Measurements from ENCODE around the gene NISCH.

The NISCH gene

GRCh38 chr3:52527732-52528585 is 72.6 kb downstream of the NISCH start:
- no peak for FAIRE-seq

- no peak for FAIRE-seq
Observed at GRCh38 chr3:52528586-52529375, 73.4 kb downstream of the NISCH start.

GRCh38 chr3:52529376-52530333 is 74.3 kb downstream of the NISCH start:
- no peak for FAIRE-seq

DNA sequence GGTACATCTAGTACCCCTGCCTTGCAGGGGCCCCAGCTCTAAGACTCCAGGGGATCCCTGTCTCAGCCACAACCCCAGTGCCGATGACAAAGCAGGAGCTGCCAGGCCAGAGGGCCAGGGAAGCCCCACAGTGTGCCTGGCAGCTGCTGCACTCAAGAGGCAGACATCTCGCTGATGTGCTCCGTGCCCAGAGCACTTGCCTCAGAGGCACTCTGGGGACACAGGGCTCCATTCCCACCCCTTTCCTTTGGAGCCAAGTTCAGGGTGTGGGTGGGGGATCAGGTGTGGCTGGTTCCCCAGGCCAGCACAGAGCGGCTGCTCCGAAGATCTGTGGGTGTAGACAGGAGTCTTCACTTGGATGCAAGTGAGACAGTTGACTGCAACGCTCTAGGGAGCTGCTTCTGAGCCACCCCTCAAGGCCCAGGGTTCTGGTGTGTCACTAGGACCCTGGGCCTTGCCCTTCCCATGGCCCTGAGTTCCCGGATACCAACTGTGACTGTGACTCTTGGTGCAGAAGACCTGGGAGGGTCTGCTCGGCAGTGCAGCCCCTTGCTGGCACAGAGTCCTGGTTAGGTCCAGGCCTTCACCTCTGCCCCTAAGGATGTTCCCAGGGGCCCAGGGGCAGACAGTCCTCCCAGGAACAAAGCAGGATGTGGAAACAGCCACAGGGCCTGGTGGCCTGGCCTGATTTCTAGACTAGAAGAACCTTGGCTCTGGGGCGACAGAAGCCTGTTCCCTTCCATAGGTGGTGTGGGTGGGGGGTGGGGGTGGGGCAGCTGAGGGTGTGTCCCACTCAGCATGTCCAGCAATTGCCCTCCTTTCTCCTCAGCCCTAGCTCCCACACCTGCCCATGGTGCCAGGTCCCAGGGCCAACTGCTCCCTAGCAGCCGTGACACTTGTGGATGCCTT is 75.8 kb downstream of the NISCH start:
- no peak for FAIRE-seq

DNA sequence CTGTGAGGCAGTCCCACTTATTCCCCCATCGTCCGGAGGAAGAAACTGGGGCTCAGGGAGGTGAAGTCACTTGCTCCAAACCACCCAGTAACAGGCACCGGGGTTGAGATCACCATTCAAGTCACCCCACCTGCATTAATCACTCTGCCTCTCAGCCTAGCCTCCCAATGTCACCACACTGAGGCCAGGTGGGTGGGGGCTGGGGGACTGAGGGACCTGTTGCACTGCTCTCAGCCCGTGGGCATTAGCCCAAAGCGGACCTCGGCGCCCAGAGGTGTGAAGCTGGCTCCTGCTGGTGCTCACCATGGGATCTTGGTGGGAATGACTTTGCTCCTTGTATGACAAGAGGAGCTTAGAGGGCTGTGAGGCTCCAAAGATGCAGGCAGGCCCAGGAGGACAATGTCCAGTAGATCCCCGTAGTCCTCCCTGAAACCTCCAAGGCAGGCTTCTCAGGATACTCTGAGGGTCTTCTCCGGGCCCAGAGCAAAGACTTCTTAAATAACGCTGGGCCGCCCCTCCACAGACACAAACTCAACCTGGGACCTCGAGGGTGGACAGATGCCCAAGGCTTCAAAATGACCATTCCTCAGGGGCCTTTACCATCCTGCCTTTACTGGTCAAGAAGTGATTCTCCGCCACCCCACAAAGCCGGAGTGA is 76.6 kb downstream of the NISCH start:
- no peak for FAIRE-seq

DNA sequence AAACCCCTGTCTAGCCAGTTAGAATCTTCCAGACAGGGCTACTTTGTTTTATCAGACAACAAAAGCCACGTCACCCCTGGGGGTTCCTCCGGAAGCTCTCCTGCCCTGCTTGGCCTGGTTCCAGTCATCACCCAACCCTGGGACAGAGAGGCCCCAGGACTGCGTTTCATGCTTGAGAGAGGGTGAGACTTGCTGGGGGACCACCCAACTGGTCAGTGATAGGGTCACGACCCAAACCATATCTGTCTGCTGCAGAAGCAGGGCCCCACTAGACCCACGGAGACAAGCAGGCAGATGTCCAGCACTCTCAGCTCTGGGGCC is 77.1 kb downstream of the NISCH start:
- no peak for FAIRE-seq

DNA sequence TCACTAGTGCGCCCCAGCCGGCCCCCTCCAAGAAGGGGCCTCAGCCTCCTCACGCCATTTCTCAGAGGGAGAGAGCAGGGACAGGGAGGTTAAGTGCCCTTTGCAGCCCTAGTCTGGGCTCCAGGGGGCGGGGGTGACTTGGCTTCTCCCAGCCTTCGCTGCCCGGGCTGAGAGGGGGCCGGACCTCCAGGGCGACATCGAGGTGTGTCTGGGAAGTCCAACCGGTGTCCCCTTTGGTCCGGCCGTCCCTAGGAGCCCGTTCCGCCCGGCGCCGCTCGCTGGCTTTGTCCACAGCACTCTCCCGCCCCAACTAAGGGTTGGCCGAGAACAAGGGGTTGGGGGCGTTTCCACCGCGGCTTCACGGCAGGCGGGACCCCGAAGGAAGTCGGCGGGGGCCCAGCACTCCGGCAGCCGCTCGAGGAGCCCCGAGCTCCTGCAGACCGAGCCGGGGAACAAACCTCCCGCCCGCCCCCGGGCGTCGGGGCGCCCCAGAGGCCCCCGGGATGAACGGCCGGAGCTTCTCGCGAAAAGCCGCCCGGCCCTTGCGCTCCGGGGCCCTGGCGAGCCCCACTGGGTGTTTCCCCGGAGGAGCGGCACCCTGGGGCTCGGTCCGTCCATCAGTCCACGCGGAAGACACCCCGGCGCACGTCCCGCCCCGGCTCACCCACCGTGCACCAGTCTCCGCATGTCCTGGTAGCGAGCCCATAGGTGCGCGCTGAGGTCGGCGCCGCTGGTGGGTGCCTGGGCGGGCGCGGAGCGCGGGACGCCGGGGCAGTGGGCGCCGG is 77.6 kb downstream of the NISCH start:
- FAIRE-seq = no peak

- FAIRE-seq = no peak
Observed at GRCh38 chr3:52533623-52534280, 78.3 kb downstream of the NISCH start, which contains the start of gene NT5DC2. Gene NT5DC2, minus strand, starts transcription at chr3:52533857. Its CDS starts 120 bp downstream, at chr3:52533737.

DNA sequence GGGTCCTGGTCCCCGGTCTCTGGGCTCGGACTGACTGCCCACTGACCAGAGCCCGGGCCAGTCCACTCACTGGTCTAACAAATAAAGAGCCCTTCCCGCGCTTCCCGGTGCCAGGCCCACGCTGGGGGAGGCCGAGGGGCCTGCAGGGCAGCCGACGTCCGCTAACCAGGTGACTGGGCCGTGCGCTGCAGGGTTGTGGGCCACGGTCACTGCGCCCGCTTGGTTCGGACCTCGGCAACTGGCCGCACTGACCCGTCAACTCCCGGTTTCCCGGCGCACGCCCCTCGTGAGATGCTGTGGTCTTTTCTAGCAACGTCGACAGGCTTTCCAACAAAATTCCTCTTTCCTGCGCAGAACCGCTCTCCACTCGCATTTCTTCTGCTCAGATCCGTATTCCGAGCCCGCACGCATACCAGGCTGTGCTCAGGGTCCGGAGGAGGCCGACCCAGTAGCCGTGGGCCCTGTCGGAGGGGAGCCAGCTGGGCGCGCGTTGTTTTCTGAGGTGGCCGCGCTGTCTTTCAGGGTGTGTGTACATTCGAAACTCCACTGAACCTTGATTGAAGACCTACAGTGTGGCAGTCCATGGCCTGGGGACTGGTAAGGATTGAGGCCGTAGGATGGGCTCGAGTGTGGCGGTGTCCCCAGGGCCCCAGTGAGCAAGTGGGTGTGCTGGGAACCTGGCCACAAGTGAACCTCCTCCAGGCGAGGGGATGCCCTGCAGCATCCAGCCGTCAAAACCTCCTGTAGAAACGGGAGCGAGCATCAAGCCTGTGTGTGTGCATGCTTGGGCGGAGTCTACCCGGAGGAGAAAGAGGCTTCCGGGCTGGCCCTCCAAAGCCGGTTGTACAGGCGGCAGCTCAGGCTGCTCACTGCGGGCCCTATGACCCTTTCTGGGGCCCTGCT is 79.1 kb downstream of the NISCH start:
- no peak for FAIRE-seq

GRCh38 chr3:52535411-52536111 is 80.2 kb downstream of the NISCH start:
- FAIRE-seq = no peak

DNA sequence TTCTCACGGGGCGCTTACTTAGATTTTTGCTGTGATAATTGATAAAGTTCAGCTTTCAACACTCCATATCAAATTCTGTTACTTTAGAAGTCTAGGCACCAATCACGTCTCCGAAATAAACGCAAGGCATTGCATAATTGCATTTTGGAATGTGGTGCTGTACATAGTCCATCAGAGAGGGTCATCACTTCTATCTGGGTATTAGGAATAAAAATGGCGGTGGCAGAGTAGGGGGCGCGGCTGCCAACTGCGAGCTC is 80.6 kb downstream of the NISCH start:
- no peak for FAIRE-seq

DNA sequence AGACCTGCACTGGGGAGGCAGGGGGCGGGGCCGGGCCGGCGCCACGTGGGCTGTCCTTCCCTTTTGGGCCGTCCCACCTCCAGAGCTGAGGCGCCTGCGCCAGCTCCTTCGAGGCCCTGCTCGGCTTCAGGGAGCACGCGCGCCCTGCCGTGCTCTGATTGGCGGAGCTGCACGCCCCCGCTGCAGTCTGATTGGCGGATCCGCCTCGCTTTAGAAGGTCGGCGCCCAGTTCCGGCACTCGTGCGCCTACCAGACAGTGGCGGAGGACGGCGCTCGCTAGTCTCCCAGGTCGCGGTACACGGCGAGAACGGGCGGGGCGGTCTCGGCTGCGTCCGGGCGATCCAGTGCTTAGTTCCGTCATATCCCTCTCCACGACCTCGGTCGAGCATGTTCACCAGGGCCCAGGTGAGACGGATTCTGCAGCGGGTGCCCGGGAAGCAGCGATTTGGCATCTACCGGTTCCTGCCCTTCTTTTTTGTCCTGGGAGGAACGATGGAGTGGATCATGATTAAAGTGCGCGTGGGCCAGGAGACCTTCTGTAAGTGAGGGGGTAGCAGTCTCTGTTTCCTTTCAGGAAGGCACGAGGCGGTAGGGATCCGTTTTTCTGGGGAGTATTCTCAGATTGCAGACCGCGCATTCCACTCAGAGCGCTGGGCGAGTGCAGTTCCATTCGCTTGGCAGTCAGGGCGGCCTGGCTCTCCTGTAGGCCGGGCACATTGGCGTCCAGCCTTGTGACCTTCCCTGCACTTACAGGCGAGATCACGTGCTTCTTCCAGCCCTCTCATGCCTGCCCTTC is 81.2 kb downstream of the NISCH start, which contains the start of gene UQCC5:
TSS of gene UQCC5 (plus strand) at position 237 of the 796 bp plus-strand sequence. CDS start at position 388, 151 bp downstream.
- no peak for FAIRE-seq

DNA sequence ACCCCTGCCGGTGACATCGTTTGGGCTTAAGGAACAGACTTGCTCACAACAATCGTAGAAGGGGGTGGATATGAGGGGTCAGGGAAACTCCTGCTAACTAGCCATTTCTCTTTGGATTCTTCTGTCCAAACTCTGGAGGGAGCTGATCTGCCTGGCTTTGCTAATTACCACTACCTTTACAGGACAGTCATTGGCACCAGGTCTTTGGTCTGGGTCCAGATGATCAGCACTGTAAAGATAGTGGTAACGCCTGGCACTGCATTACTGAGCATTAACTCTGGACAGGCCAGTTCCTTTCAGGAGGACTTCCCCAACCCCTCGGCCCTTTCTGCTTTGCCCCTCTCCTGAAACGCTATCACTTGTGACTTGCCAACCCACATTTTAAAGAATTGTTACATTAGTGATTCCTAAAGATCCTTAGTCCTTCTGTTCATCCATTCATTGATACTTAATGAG is 81.8 kb downstream of the NISCH start:
- FAIRE-seq = no peak

DNA sequence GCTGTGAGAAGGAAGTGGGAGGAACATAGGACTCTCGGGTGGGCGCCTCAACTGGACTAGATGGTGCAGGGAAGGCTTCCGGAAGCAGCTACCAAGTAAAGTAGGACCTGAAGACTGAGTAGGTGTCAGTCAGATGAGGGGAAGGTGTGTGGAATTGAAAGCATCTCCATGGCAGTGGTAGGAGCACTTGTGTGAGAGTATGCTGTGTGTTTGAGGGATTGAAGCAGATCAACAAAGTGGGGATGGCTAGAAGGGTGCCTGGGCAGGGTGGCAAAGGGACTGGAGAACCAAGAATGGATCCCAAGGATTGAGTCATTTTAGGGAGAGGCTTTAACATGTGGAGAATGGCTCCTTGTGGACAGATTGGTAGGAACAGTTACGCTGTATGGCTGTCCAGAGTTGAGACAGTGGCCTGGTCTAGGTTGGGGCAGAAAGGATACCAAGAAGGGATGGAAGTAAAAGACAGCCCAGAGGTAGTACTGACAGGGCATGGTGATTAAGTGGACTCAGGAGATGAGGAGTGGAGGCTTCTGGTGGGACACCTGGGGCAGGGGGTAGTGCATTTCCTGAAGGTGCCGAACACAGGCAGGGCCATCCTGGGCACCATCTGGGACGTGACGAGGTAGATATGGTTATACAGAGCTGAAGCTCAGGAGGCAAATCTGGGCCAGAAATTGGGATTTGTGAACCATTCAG is 82.5 kb downstream of the NISCH start:
- FAIRE-seq = no peak

DNA sequence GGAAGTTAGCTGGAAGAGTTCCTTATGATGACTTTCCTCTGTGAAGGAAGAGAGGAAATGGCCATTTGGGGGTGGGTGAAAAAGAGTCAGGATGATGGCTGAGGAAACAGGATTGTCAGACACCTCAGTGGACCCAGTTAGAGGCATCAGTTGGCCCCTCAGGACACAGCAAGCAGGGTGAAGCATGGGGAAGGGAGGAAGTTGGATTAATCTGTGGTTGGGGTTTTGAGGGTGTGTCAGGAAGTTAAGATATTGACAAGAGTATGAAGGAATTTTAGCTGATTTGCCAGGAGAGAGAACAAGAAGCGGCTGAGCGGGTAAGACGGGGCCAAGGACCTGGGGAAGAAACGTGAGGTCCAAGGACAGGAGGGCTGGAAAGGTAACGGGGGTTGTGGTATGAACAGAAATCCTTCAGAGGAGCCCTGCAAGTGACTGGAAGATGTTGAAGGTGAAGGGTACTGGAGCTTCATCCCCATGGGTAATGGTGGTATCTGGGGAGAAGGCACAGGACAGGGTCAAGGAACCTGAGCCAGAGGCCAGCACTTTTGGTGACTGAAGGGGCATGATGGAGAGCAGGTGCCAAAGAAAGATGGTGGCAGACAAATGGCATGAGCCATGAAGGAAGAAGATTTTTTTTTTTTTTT is 83.7 kb downstream of the NISCH start:
- no peak for FAIRE-seq

- FAIRE-seq = no peak
Observed at GRCh38 chr3:52541050-52541449, 85.6 kb downstream of the NISCH start.
